NCI-H748 treated with DMSO at 0.1 percent for 48 hours (cell line): ENCODE data around the gene DCAF10.
"Not testable (repeated sequence)": the region's sequence is repeated elsewhere in the genome, so short reads cannot be mapped to it uniquely, and the experiment has no call there.

Source experiments
- DNase-seq: peaks from one replicate; lab custom pipeline; 2025; lab: John Stamatoyannopoulos, UW

DCAF10 gene

GRCh38 chr9:37870081-37870798 lies 69.6 kb downstream of the DCAF10 start:
- DNase-seq: no peak

- DNase-seq: no peak
These were observed 70.2 kb downstream of the DCAF10 start for GRCh38 chr9:37870799-37871176.

GRCh38 chr9:37873955-37874354 lies 73.4 kb downstream of the DCAF10 start:
- no peak for DNase-seq

- no peak for DNase-seq
These were observed 75.8 kb downstream of the DCAF10 start for GRCh38 chr9:37876376-37876775.

GRCh38 chr9:37880916-37881479 lies 80.4 kb downstream of the DCAF10 start:
- DNase-seq: no peak

- not testable (repeated sequence) for DNase-seq
These were observed 87.5 kb downstream of the DCAF10 start for GRCh38 chr9:37887977-37888583.

GRCh38 chr9:37889536-37889935 lies 88.9 kb downstream of the DCAF10 start:
- no peak for DNase-seq

GRCh38 chr9:37891042-37891441 lies 90.4 kb downstream of the DCAF10 start:
- DNase-seq: not testable (repeated sequence)

- no peak for DNase-seq
These were observed 91.5 kb downstream of the DCAF10 start for GRCh38 chr9:37892063-37892462.

- DNase-seq: no peak
These were observed 97.1 kb downstream of the DCAF10 start for GRCh38 chr9:37897665-37898064.

- no peak for DNase-seq
These were observed 98.4 kb downstream of the DCAF10 start for GRCh38 chr9:37899041-37899440.

GRCh38 chr9:37902131-37902530 lies 101.5 kb downstream of the DCAF10 start:
- no peak for DNase-seq

- no peak for DNase-seq
These were observed 102.4 kb downstream of the DCAF10 start for GRCh38 chr9:37902796-37903646.

- DNase-seq: peak; percentile 80
These were observed 103.2 kb downstream of the DCAF10 start, which contains the start of gene SLC25A51 for GRCh38 chr9:37903647-37904444. Gene SLC25A51, minus strand, starts transcription at chr9:37904127. Its CDS starts 15,577 bp downstream, at chr9:37888550.

- DNase-seq: no peak
These were observed 104.0 kb downstream of the DCAF10 start for GRCh38 chr9:37904445-37905130.

- DNase-seq: no peak
These were observed 104.5 kb downstream of the DCAF10 start for GRCh38 chr9:37905131-37905505.

- DNase-seq: no peak
These were observed 105.2 kb downstream of the DCAF10 start for GRCh38 chr9:37905776-37906175.

- no peak for DNase-seq
These were observed 106.0 kb downstream of the DCAF10 start for GRCh38 chr9:37906312-37907239.

GRCh38 chr9:37908283-37908682 lies 107.7 kb downstream of the DCAF10 start:
- DNase-seq: no peak

GRCh38 chr9:37908698-37909186 lies 108.1 kb downstream of the DCAF10 start:
- DNase-seq: no peak
